Colonic mucosa (tissue), 4 donors: ENCODE results near the gene TEX22. TPM values are rescaled to one million over a fixed set of nuclear protein-coding genes. Genes with fewer than 3 reads are reported as not detected.
A peak's percentile ranks its signal among the peaks of the same experiment; 100 is the strongest.

Source experiments
- DNase-seq: peaks from one replicate; pipeline ENCODE4 v3.0.0-alpha.2; 2020
- H3K27ac ChIP-seq: fragments of 200-600 bp; one replicate; pipeline ENCODE4 v1.8.0; 2021
- H3K27me3 ChIP-seq: fragments of 200-600 bp; one replicate; pipeline ENCODE4 v1.8.0; 2021
- H3K36me3 ChIP-seq: fragments of 200-600 bp; one replicate; pipeline ENCODE4 v1.8.0; 2021
- H3K4me1 ChIP-seq: fragments of 200-600 bp; one replicate; pipeline ENCODE4 v1.8.0; 2021; ENCODE audit warnings: mild to moderate bottlenecking
- H3K4me3 ChIP-seq: fragments of 200-600 bp; one replicate; pipeline ENCODE4 v1.8.0; 2021
- H3K9ac ChIP-seq, 2 donors: one replicate each; pipeline ENCODE4 v1.7.0; 2013; ENCODE audit warnings: control low read depth in 2 of 2, low read depth in 2 of 2, low read length in 2 of 2
- H3K9me3 ChIP-seq: fragments of 200-600 bp; one replicate; pipeline ENCODE4 v1.8.0; 2021
- CTCF ChIP-seq: fragments of 200-600 bp; IDR thresholded peaks from one replicate; pipeline ENCODE4 v1.8.0; 2022; ENCODE audit warnings: antibody characterized with exemption, mild to moderate bottlenecking
- intact Hi-C: fragments of 100-400 bp; cut with DNase I; formaldehyde crosslinking; loops from one replicate; pipeline ENCODE4 v1.14.1; 2022
- total RNA-seq, 2 donors: library from RNA; stranded (reverse); fragmentation: NEBNext Ultra II Directional in 1 of 2; extraction: Animal tissue kit (Norgen Biotek cat#: 25700) in 1 of 2; gene quantifications; one replicate each; pipeline ENCODE4 v1.2.1, GENCODE V29; 2021
- donor health status: healthy.
- donor health status: DM: no; HTN: no; CAD: no.
- donor health status: DM: no; HTN: no; CAD: no.

TEX22 gene
- total RNA-seq, 2 donors from 2014 or later, result 1.4 to 2.4 TPM

GRCh38 chr14:105446971-105447370 lies 48.6 kb downstream of the TEX22 start:
- H3K9ac ChIP-seq, result no peak overlapping the region
- intact Hi-C loops, result loop anchor here (5.0 to 10.0 kb wide), 2 partner anchors 75 to 78 kb away; partner anchors contain the start of gene TMEM121
- no peaks in the 10 kb centered on the region for H3K27me3 ChIP-seq
- no peak overlapping the region for H3K27ac ChIP-seq
- H3K4me3 ChIP-seq, result no peak overlapping the region
- H3K36me3 ChIP-seq, result no peaks in the 10 kb centered on the region
- H3K4me1 ChIP-seq, result no peaks in the 10 kb centered on the region
- no peaks in the 10 kb centered on the region for H3K9me3 ChIP-seq
- TF ChIP-seq CTCF, result no peak
- no peak for DNase-seq

- H3K36me3 ChIP-seq, result no peaks in the 10 kb centered on the region
- DNase-seq, result no peak
Measured at GRCh38 chr14:105447651-105448640, 49.6 kb downstream of the TEX22 start.

GRCh38 chr14:105448706-105449111 lies 50.4 kb downstream of the TEX22 start:
- H3K27ac ChIP-seq, result no peak overlapping the region
- intact Hi-C loops, result loop anchor here (5.0 to 10.0 kb wide), 2 partner anchors 76 kb away; partner anchors contain the start of gene TMEM121
- no peaks in the 10 kb centered on the region for H3K36me3 ChIP-seq

More at GRCh38 chr14:105447651-105448640, 49.6 kb downstream of the TEX22 start:
- Histone ChIP-seq H3K4me3 (no peak overlapping the region), H3K9me3 (no peaks in the 10 kb centered on the region), H3K27me3 (no peaks in the 10 kb centered on the region), H3K27ac (no peak overlapping the region), H3K4me1 (no peaks in the 10 kb centered on the region), H3K9ac (peak overlapping the region in 1 of 2 donors; percentile 0)
- intact Hi-C loops, result loop anchor here (5.0 to 10.0 kb wide), 2 partner anchors 76 to 77 kb away; partner anchors contain the start of gene TMEM121
- TF ChIP-seq CTCF, result no peak

GRCh38 chr14:105449276-105450122 lies 51.2 kb downstream of the TEX22 start:
- Histone ChIP-seq H3K27ac (no peak overlapping the region), H3K27me3 (no peaks in the 10 kb centered on the region), H3K4me1 (no peaks in the 10 kb centered on the region), H3K36me3 (no peaks in the 10 kb centered on the region), H3K9ac (no peak overlapping the region), H3K4me3 (no peak overlapping the region), H3K9me3 (no peaks in the 10 kb centered on the region)
- TF ChIP-seq CTCF, result no peak
- DNase-seq, result no peak
- intact Hi-C loops, result loop anchor here (5.0 to 10.0 kb wide), 2 partner anchors 75 to 77 kb away; partner anchors contain the start of gene TMEM121

More at GRCh38 chr14:105448706-105449111, 50.4 kb downstream of the TEX22 start:
- DNase-seq, result peak; percentile 59
- Histone ChIP-seq H3K27me3 (no peaks in the 10 kb centered on the region), H3K9ac (peak overlapping the region in 1 of 2 donors; percentile 0), H3K4me1 (no peaks in the 10 kb centered on the region), H3K9me3 (no peaks in the 10 kb centered on the region), H3K4me3 (no peak overlapping the region)
- TF ChIP-seq CTCF, result peak; percentile 87

GRCh38 chr14:105450123-105450505 lies 51.8 kb downstream of the TEX22 start:
- H3K4me1 ChIP-seq, result no peaks in the 10 kb centered on the region
- no peak for TF ChIP-seq CTCF
- DNase-seq, result no peak
- no peaks in the 10 kb centered on the region for H3K36me3 ChIP-seq
- intact Hi-C loops, result no loop called here
- H3K27ac ChIP-seq, result no peak overlapping the region
- H3K9ac ChIP-seq, result no peak overlapping the region
- H3K9me3 ChIP-seq, result no peaks in the 10 kb centered on the region
- H3K27me3 ChIP-seq, result no peaks in the 10 kb centered on the region
- H3K4me3 ChIP-seq, result no peak overlapping the region
